A549 (cell line): ENCODE data around the gene HGS. TPM values are rescaled to one million over a fixed set of nuclear protein-coding genes. Genes with fewer than 3 reads are reported as not detected.

Source experiments
- ATAC-seq, 2 experiments: fragments of 200-7000 bp in 1 of 2; fragments of >200 bp in 1 of 2; cut with Nextera tagmentation in 1 of 2; cut with Tn5 transposase in 1 of 2; 3 replicates each; pipeline versions ENCODE4 v1.8.0 to v1.9.1; 2018 to 2020; ENCODE audit warnings: mild to moderate bottlenecking in 1 of 2, moderate library complexity in 1 of 2
- CTCF ChIA-PET: fragments of 300-600 bp; sonication (Branson Sonifier 250); formaldehyde crosslinking; extraction: SDS; loops from one replicate; lab custom pipeline; 2021; ENCODE audit warnings: antibody characterized with exemption, inconsistent platforms; lab: Yijun Ruan, JAX
- POLR2A ChIA-PET: fragments of 350-600 bp; formaldehyde crosslinking; extraction: SDS; loops from one replicate; lab custom pipeline; 2021; ENCODE audit warnings: antibody characterized with exemption, inconsistent platforms; lab: Yijun Ruan, JAX
- DNase-seq, 2 experiments: peaks; one replicate each; pipeline versions ENCODE4 v3.0.0 to v3.0.0-alpha.2; 2011 to 2016; ENCODE audit warnings: low read depth in 1 of 2, low spot score in 1 of 2
- FAIRE-seq: peaks from 2 replicates; lab custom pipeline; 2011; peaks lifted over from hg19 to GRCh38; lab: Jason Lieb, UNC
- H3K27ac ChIP-seq, 2 experiments: fragments of >200 bp; sonication (Bioruptor Twin); formaldehyde crosslinking; 3 replicates each; pipeline ENCODE4 v1.5.1; 2016 to 2017
- H3K4me1 ChIP-seq: fragments of >200 bp; sonication (Bioruptor Twin); formaldehyde crosslinking; 3 replicates; pipeline ENCODE4 v1.6.1; 2016
- H3K4me2 ChIP-seq: fragments of >200 bp; sonication (Bioruptor Twin); formaldehyde crosslinking; 3 replicates; pipeline ENCODE4 v1.6.1; 2016
- H3K4me3 ChIP-seq: fragments of >200 bp; sonication (Bioruptor Twin); formaldehyde crosslinking; 3 replicates; pipeline ENCODE4 v1.5.1; 2016
- H3K9me3 ChIP-seq: fragments of >200 bp; sonication (Bioruptor Twin); formaldehyde crosslinking; 3 replicates; pipeline ENCODE4 v1.6.1; 2016
- CHD4 ChIP-seq: fragments of 200-600 bp; sonication (generic); IDR thresholded peaks from 2 replicates; pipeline ENCODE4 v1.6.1; 2016; ENCODE audit warnings: antibody characterized with exemption, mild to moderate bottlenecking, borderline replicate concordance
- EHF ChIP-seq: fragments of 250-450 bp; sonication (Bioruptor Pico); IDR thresholded peaks from 2 replicates; pipeline ENCODE4 v1.5.0; 2020; ENCODE audit warnings: mild to moderate bottlenecking
- FOSL2 ChIP-seq, 2 experiments: fragments of 450-650 bp in 1 of 2; fragments of >200 bp in 1 of 2; sonication (Bioruptor Twin) in 1 of 2; formaldehyde crosslinking; IDR thresholded peaks; 2 replicates each; pipeline versions ENCODE4 v1.5.0 to v1.6.1; 2016 to 2020; ENCODE audit warnings: mild to moderate bottlenecking in 1 of 2, moderate library complexity in 1 of 2
- HOXB5 ChIP-seq: fragments of 250-450 bp; sonication (Bioruptor Pico); IDR thresholded peaks from 2 replicates; pipeline ENCODE4 v1.5.0; 2020; ENCODE audit warnings: mild to moderate bottlenecking, moderate library complexity
- JUN ChIP-seq, 2 experiments: fragments of >200 bp; sonication (Bioruptor Twin); formaldehyde crosslinking; IDR thresholded peaks; 2 replicates in 1 of 2; 3 replicates in 1 of 2; pipeline ENCODE4 v1.6.1; 2016 to 2017
- KDM1A ChIP-seq: fragments of 200-600 bp; sonication (generic); IDR thresholded peaks from 2 replicates; pipeline ENCODE4 v1.6.1; 2016; ENCODE audit warnings: low read depth, mild to moderate bottlenecking
- MAFK ChIP-seq: fragments of 450-650 bp; IDR thresholded peaks from 2 replicates; pipeline ENCODE4 v1.6.1; 2014; ENCODE audit not compliant: partially characterized antibody
- NR3C1 ChIP-seq: fragments of >200 bp; sonication (Bioruptor Twin); formaldehyde crosslinking; IDR thresholded peaks from 3 replicates; pipeline ENCODE4 v1.6.1; 2017
- RCOR1 ChIP-seq: fragments of 150-350 bp; IDR thresholded peaks from 2 replicates; pipeline ENCODE4 v1.6.1; 2014; ENCODE audit warnings: antibody characterized with exemption, low read length, low read depth
- TFCP2L1 ChIP-seq: fragments of 250-450 bp; sonication (Bioruptor Pico); IDR thresholded peaks from 2 replicates; pipeline ENCODE4 v1.5.0; 2021; ENCODE audit warnings: mild to moderate bottlenecking
- WGBS: methylation state at CpG from one replicate; pipeline ENCODE4 v1.1.6; 2017; ENCODE audit errors: missing lambda C conversion rate; 5-methylcytosine and 5-hydroxymethylcytosine counted together
- polyA plus RNA-seq, 4 experiments: library from polyadenylated mRNA; depleted of rRNA in 3 of 4; stranded (reverse); fragments of >200 nt; fragmentation: RNase III in 1 of 4; extraction: RNeasy Plus Mini Kit Qiagen cat#74134 plus additional on column Dnase treatment in 1 of 4; gene quantifications; 2 replicates in 3 of 4; 3 replicates in 1 of 4; pipeline ENCODE4 v1.2.3, GENCODE V29; 2011 to 2017
- TF ChIP-seq, protein P1 (sequence below): IDR thresholded peaks from 2 replicates; pipeline ENCODE4 v1.6.1; 2012
- TF ChIP-seq, protein P2 (sequence below): fragments of 450-650 bp; IDR thresholded peaks from 2 replicates; pipeline ENCODE4 v1.6.1; 2014; ENCODE audit warnings: antibody characterized with exemption
- TF ChIP-seq, protein P3 (sequence below): fragments of 250-450 bp; sonication (Bioruptor Pico); IDR thresholded peaks from 2 replicates; pipeline ENCODE4 v1.5.0; 2020; ENCODE audit warnings: low read depth, mild to moderate bottlenecking, moderate library complexity
- TF ChIP-seq, protein P4 (sequence below): fragments of >200 bp; sonication (Bioruptor Twin); formaldehyde crosslinking; IDR thresholded peaks from 3 replicates; pipeline ENCODE4 v1.5.1; 2016
- TF ChIP-seq, protein P5 (sequence below): IDR thresholded peaks from 2 replicates; pipeline ENCODE4 v1.6.1; 2012
- TF ChIP-seq, protein P6 (sequence below): fragments of 150-350 bp; IDR thresholded peaks from 2 replicates; pipeline ENCODE4 v1.6.1; 2014; ENCODE audit warnings: low read depth, mild to moderate bottlenecking, low read length
- TF ChIP-seq, protein P7 (sequence below): fragments of 250-450 bp; sonication (Bioruptor Pico); IDR thresholded peaks from 2 replicates; pipeline ENCODE4 v1.5.0; 2021; ENCODE audit warnings: mild to moderate bottlenecking, moderate library complexity, borderline replicate concordance

HGS gene
- polyA plus RNA-seq, 2 of the 4 experiments (the other 2 are of a cell fraction), result 85.9 to 130 TPM

DNA sequence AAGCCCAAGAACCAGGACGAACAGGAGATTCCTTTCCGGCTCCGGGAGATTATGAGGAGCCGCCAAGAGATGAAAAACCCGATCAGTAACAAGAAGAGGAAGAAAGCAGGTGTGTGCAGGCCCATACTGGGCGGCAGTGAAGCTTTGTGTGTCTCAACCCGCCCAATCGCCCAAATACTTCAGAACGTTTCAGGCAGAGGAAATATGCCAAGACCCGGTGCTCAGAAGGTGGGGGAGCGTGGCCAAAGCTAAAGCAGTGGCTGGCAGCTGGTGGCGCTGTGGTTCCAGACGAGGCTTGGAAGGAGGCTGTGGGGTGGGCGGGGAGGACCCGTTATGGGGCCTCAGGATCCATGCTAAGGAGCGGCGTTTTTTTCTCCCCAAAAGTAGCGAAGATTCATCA lies 16.1 kb upstream of the HGS start:
- WGBS, result 87% methylated on average over 18 of the region's 18 CpGs
- ATAC-seq, result no peak
- DNase-seq, result no peak
- H3K4me1 ChIP-seq, result peaks cover 22% of the 10 kb centered on the region
- no peaks in the 10 kb centered on the region for H3K9me3 ChIP-seq
- ChIA-PET CTCF (interaction anchor here (0.6 to 1.6 kb wide), 3 partner anchors 34 to 430 kb away, joined by 3 to 7 read pairs (median 3); no protein-coding TSS in a partner anchor), POLR2A (interaction anchor here (0.5 to 1.6 kb wide), 2 partner anchors 16 to 32 kb away, joined by 3 to 11 read pairs; partner anchors contain the start of genes ARL16 and HGS)
- TF ChIP-seq, protein P1, sequence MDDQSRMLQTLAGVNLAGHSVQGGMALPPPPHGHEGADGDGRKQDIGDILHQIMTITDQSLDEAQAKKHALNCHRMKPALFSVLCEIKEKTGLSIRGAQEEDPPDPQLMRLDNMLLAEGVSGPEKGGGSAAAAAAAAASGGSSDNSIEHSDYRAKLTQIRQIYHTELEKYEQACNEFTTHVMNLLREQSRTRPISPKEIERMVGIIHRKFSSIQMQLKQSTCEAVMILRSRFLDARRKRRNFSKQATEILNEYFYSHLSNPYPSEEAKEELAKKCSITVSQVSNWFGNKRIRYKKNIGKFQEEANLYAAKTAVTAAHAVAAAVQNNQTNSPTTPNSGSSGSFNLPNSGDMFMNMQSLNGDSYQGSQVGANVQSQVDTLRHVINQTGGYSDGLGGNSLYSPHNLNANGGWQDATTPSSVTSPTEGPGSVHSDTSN, result no peak
- 0 out of 5 replicates have a peak, but pooled peaks of 1 of the 2 experiments have one; percentile 16 for TF ChIP-seq JUN (IDR thresholded peaks at IDR 0.05)
- no peak for TF ChIP-seq KDM1A
- no peak for TF ChIP-seq TFCP2L1 (CRISPR knock-in tag)
- TF ChIP-seq EHF, result no peak
- H3K27ac ChIP-seq, result peak overlapping the region in 1 of 2 experiments; percentile 97; a peak in 2 of 6 replicates
- FAIRE-seq, result no peak
- H3K4me3 ChIP-seq, result peak overlapping the region; percentile 99
- peak overlapping the region; percentile 90 for H3K4me2 ChIP-seq

DNA sequence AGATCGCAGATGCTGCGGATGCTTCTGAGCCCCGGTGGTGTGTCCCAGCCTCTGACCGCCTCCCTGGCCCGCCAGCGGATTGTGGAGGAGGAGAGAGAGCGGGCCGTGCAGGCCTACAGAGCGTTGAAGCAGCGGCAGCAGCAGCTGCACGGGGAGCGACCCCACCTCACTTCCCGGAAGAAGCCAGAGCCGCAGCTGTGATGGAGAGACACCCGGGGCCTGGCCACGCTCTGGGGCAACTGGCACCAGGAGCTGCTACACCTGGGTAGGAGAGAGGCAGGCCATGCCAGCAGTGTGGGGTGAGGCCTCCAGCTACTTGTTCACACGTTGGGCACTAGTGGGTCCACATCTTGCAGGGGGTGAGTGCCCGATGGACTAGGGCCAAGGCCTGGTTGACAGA lies 11.3 kb upstream of the HGS start:
- Histone ChIP-seq H3K4me2 (no peak overlapping the region), H3K4me1 (peaks cover 12% of the 10 kb centered on the region), H3K27ac (no peak overlapping the region), H3K4me3 (no peak overlapping the region), H3K9me3 (no peaks in the 10 kb centered on the region)
- FAIRE-seq, result no peak
- no peak for ATAC-seq
- DNase-seq, result no peak
- no peak for TF ChIP-seq NR3C1
- TF ChIP-seq, protein P2, sequence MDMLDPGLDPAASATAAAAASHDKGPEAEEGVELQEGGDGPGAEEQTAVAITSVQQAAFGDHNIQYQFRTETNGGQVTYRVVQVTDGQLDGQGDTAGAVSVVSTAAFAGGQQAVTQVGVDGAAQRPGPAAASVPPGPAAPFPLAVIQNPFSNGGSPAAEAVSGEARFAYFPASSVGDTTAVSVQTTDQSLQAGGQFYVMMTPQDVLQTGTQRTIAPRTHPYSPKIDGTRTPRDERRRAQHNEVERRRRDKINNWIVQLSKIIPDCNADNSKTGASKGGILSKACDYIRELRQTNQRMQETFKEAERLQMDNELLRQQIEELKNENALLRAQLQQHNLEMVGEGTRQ, result no peak
- no peak for TF ChIP-seq RCOR1
- TF ChIP-seq, protein P3, sequence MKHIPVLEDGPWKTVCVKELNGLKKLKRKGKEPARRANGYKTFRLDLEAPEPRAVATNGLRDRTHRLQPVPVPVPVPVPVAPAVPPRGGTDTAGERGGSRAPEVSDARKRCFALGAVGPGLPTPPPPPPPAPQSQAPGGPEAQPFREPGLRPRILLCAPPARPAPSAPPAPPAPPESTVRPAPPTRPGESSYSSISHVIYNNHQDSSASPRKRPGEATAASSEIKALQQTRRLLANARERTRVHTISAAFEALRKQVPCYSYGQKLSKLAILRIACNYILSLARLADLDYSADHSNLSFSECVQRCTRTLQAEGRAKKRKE (CRISPR knock-in tag), result no peak
- no peak for TF ChIP-seq MAFK
- TF ChIP-seq, protein P4, sequence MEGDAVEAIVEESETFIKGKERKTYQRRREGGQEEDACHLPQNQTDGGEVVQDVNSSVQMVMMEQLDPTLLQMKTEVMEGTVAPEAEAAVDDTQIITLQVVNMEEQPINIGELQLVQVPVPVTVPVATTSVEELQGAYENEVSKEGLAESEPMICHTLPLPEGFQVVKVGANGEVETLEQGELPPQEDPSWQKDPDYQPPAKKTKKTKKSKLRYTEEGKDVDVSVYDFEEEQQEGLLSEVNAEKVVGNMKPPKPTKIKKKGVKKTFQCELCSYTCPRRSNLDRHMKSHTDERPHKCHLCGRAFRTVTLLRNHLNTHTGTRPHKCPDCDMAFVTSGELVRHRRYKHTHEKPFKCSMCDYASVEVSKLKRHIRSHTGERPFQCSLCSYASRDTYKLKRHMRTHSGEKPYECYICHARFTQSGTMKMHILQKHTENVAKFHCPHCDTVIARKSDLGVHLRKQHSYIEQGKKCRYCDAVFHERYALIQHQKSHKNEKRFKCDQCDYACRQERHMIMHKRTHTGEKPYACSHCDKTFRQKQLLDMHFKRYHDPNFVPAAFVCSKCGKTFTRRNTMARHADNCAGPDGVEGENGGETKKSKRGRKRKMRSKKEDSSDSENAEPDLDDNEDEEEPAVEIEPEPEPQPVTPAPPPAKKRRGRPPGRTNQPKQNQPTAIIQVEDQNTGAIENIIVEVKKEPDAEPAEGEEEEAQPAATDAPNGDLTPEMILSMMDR, result no peak
- TF ChIP-seq HOXB5, result no peak
- TF ChIP-seq, protein P5, sequence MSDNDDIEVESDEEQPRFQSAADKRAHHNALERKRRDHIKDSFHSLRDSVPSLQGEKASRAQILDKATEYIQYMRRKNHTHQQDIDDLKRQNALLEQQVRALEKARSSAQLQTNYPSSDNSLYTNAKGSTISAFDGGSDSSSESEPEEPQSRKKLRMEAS, result no peak
- TF ChIP-seq, protein P6, sequence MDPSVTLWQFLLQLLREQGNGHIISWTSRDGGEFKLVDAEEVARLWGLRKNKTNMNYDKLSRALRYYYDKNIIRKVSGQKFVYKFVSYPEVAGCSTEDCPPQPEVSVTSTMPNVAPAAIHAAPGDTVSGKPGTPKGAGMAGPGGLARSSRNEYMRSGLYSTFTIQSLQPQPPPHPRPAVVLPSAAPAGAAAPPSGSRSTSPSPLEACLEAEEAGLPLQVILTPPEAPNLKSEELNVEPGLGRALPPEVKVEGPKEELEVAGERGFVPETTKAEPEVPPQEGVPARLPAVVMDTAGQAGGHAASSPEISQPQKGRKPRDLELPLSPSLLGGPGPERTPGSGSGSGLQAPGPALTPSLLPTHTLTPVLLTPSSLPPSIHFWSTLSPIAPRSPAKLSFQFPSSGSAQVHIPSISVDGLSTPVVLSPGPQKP, result no peak
- no peak for TF ChIP-seq CHD4
- no peak for TF ChIP-seq FOSL2 (IDR thresholded peaks at IDR 0.05)
- TF ChIP-seq FOSL2 (CRISPR knock-in tag; IDR thresholded peaks at IDR 0.05), result no peak
- TF ChIP-seq, protein P7, sequence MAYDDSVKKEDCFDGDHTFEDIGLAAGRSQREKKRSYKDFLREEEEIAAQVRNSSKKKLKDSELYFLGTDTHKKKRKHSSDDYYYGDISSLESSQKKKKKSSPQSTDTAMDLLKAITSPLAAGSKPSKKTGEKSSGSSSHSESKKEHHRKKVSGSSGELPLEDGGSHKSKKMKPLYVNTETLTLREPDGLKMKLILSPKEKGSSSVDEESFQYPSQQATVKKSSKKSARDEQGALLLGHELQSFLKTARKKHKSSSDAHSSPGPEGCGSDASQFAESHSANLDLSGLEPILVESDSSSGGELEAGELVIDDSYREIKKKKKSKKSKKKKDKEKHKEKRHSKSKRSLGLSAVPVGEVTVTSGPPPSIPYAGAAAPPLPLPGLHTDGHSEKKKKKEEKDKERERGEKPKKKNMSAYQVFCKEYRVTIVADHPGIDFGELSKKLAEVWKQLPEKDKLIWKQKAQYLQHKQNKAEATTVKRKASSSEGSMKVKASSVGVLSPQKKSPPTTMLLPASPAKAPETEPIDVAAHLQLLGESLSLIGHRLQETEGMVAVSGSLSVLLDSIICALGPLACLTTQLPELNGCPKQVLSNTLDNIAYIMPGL (CRISPR knock-in tag), result no peak
- ChIA-PET POLR2A (no interaction called here), CTCF (interaction anchor here (1.1 to 1.7 kb wide), 4 partner anchors 9 to 29 kb away, joined by 3 to 8 read pairs (median 6); no protein-coding TSS in a partner anchor)
- 93% methylated on average over 15 of the region's 18 CpGs for WGBS
